Karpas-422 (cell line): ENCODE results near the gene DOCK7. TPM values are rescaled to one million over a fixed set of nuclear protein-coding genes. Genes with fewer than 3 reads are reported as not detected.

Experiments used
- DNase-seq: peaks from one replicate; pipeline ENCODE4 v3.0.0-alpha.2; 2015
- H2AFZ ChIP-seq: fragments of 200-600 bp; sonication (generic); 2 replicates; pipeline ENCODE4 v1.6.1; 2014; ENCODE audit warnings: antibody characterized with exemption, low read length, mixed read lengths
- H3K27ac ChIP-seq: fragments of 200-600 bp; sonication (generic); 2 replicates; pipeline ENCODE4 v1.5.1; 2014; ENCODE audit warnings: mild to moderate bottlenecking, low read length, moderate library complexity
- H3K27me3 ChIP-seq: fragments of 200-600 bp; sonication (generic); 2 replicates; pipeline ENCODE4 v1.6.1; 2014; ENCODE audit warnings: low read length, mixed read lengths
- H3K36me3 ChIP-seq: fragments of 200-600 bp; sonication (generic); 2 replicates; pipeline ENCODE4 v1.6.1; 2014; ENCODE audit warnings: low read length, mixed read lengths; ENCODE audit not compliant: insufficient read depth
- H3K4me1 ChIP-seq: fragments of 200-600 bp; sonication (generic); 2 replicates; pipeline ENCODE4 v1.6.1; 2014; ENCODE audit warnings: mild to moderate bottlenecking, low read length, mixed read lengths
- H3K4me2 ChIP-seq: fragments of 200-600 bp; sonication (generic); 2 replicates; pipeline ENCODE4 v1.6.1; 2014; ENCODE audit warnings: low read length, low read depth, mild to moderate bottlenecking; ENCODE audit not compliant: poor library complexity, severe bottlenecking
- H3K4me3 ChIP-seq: fragments of 200-600 bp; sonication (generic); 2 replicates; pipeline ENCODE4 v1.5.1; 2014; ENCODE audit warnings: mild to moderate bottlenecking, antibody characterized with exemption, low read length, mixed read lengths
- H3K79me2 ChIP-seq: fragments of 200-600 bp; sonication (generic); 2 replicates; pipeline ENCODE4 v1.6.1; 2014; ENCODE audit warnings: mild to moderate bottlenecking, low read length, mixed read lengths
- H3K9ac ChIP-seq: fragments of 200-600 bp; sonication (generic); 2 replicates; pipeline ENCODE4 v1.6.0; 2014; ENCODE audit warnings: low read length
- H3K9me2 ChIP-seq: fragments of 200-600 bp; sonication (generic), shearing (Covaris generic); replicated peaks from 2 replicates; pipeline ENCODE4 v1.6.0; 2014; ENCODE audit warnings: mild to moderate bottlenecking, low read length, moderate library complexity; ENCODE audit not compliant: insufficient read depth
- H3K9me3 ChIP-seq: fragments of 300-700, 200-600 bp; sonication (generic); 2 replicates; pipeline ENCODE4 v1.6.1; 2014; ENCODE audit warnings: low read length, mixed read lengths
- H4K20me1 ChIP-seq: fragments of 200-600 bp; sonication (generic); 2 replicates; pipeline ENCODE4 v1.6.1; 2014; ENCODE audit warnings: mild to moderate bottlenecking, antibody characterized with exemption, low read length, low read depth; ENCODE audit not compliant: insufficient read depth
- total RNA-seq: library from RNA; depleted of rRNA; stranded (reverse); fragments of >200 nt; shearing (Covaris generic); gene quantifications from 2 replicates; pipeline ENCODE4 v1.2.3, GENCODE V29; 2014; ENCODE audit warnings: low replicate concordance

Gene DOCK7
- total RNA-seq, 1 experiment from 2014 or later, result 0.11 TPM

- H3K9me2 ChIP-seq, result no peaks in the 10 kb centered on the region
These were observed 253.6 kb downstream of the DOCK7 start for GRCh38 chr1:62434618-62435001.

GRCh38 chr1:62433861-62434617 is 254.1 kb downstream of the DOCK7 start:
- Histone ChIP-seq H3K9me2 (no peaks in the 10 kb centered on the region), H3K79me2 (peaks cover 28% of the 10 kb centered on the region), H2AFZ (no peak overlapping the region), H4K20me1 (peaks cover 13% of the 10 kb centered on the region; the same call in 1 of the 2 replicates), H3K4me3 (no peak overlapping the region), H3K4me2 (no peak overlapping the region), H3K27me3 (no peaks in the 10 kb centered on the region), H3K9ac (no peak overlapping the region), H3K4me1 (peaks cover 27% of the 10 kb centered on the region), H3K36me3 (no peaks in the 10 kb centered on the region), H3K9me3 (no peaks in the 10 kb centered on the region), H3K27ac (no peak overlapping the region)
- DNase-seq, result no peak

More at GRCh38 chr1:62434618-62435001, 253.6 kb downstream of the DOCK7 start:
- peaks cover 32% of the 10 kb centered on the region for H3K4me1 ChIP-seq
- H3K36me3 ChIP-seq, result no peaks in the 10 kb centered on the region
- peaks cover 16% of the 10 kb centered on the region for H4K20me1 ChIP-seq
- no peak overlapping the region for H3K4me3 ChIP-seq
- no peak overlapping the region for H3K9ac ChIP-seq
- no peaks in the 10 kb centered on the region for H3K27me3 ChIP-seq
- no peaks in the 10 kb centered on the region for H3K9me3 ChIP-seq
- H3K4me2 ChIP-seq, result no peak overlapping the region
- peaks cover 34% of the 10 kb centered on the region for H3K79me2 ChIP-seq
- no peak for DNase-seq
- H3K27ac ChIP-seq, result no peak overlapping the region
- no peak overlapping the region for H2AFZ ChIP-seq

GRCh38 chr1:62429581-62429980 is 258.6 kb downstream of the DOCK7 start:
- no peaks in the 10 kb centered on the region for H3K36me3 ChIP-seq
- H3K9ac ChIP-seq, result no peak overlapping the region
- H3K9me2 ChIP-seq, result no peaks in the 10 kb centered on the region
- no peak overlapping the region for H3K4me3 ChIP-seq
- H3K4me2 ChIP-seq, result no peak overlapping the region
- no peaks in the 10 kb centered on the region for H3K9me3 ChIP-seq
- peaks cover 15% of the 10 kb centered on the region for H3K4me1 ChIP-seq
- H3K79me2 ChIP-seq, result no peaks in the 10 kb centered on the region
- H3K27ac ChIP-seq, result no peak overlapping the region
- H3K27me3 ChIP-seq, result no peaks in the 10 kb centered on the region
- no peak overlapping the region for H2AFZ ChIP-seq
- H4K20me1 ChIP-seq, result no peaks in the 10 kb centered on the region
- DNase-seq, result no peak

GRCh38 chr1:62428351-62428750 is 259.8 kb downstream of the DOCK7 start:
- Histone ChIP-seq H3K9me2 (no peaks in the 10 kb centered on the region), H3K9ac (no peak overlapping the region), H3K79me2 (no peaks in the 10 kb centered on the region), H3K9me3 (no peaks in the 10 kb centered on the region), H3K27me3 (no peaks in the 10 kb centered on the region), H4K20me1 (no peaks in the 10 kb centered on the region), H3K4me3 (no peak overlapping the region), H2AFZ (no peak overlapping the region), H3K27ac (no peak overlapping the region), H3K4me2 (no peak overlapping the region), H3K4me1 (peaks cover 15% of the 10 kb centered on the region), H3K36me3 (no peaks in the 10 kb centered on the region)
- no peak for DNase-seq

- Histone ChIP-seq H3K4me3 (no peak overlapping the region), H2AFZ (no peak overlapping the region), H3K36me3 (no peaks in the 10 kb centered on the region), H3K4me2 (no peak overlapping the region), H3K79me2 (no peaks in the 10 kb centered on the region), H4K20me1 (no peaks in the 10 kb centered on the region), H3K27ac (no peak overlapping the region), H3K9me3 (no peaks in the 10 kb centered on the region), H3K9ac (no peak overlapping the region), H3K27me3 (no peaks in the 10 kb centered on the region), H3K9me2 (no peaks in the 10 kb centered on the region), H3K4me1 (peaks cover 15% of the 10 kb centered on the region)
- no peak for DNase-seq
These were observed 261.4 kb downstream of the DOCK7 start for GRCh38 chr1:62426794-62427193.

- no peaks in the 10 kb centered on the region for H4K20me1 ChIP-seq
- H3K27me3 ChIP-seq, result no peaks in the 10 kb centered on the region
- H3K4me1 ChIP-seq, result peaks cover 9% of the 10 kb centered on the region
- H3K9me3 ChIP-seq, result no peaks in the 10 kb centered on the region
- no peak overlapping the region for H2AFZ ChIP-seq
- H3K36me3 ChIP-seq, result no peaks in the 10 kb centered on the region
- H3K9me2 ChIP-seq, result no peaks in the 10 kb centered on the region
- H3K4me2 ChIP-seq, result no peak overlapping the region
- H3K27ac ChIP-seq, result no peak overlapping the region
- no peak for DNase-seq
- no peaks in the 10 kb centered on the region for H3K79me2 ChIP-seq
- no peak overlapping the region for H3K4me3 ChIP-seq
- H3K9ac ChIP-seq, result no peak overlapping the region
These were observed 261.9 kb downstream of the DOCK7 start for GRCh38 chr1:62426237-62426636.

- Histone ChIP-seq H4K20me1 (no peaks in the 10 kb centered on the region), H3K4me1 (no peaks in the 10 kb centered on the region), H3K9ac (no peak overlapping the region), H3K4me2 (no peak overlapping the region), H2AFZ (no peak overlapping the region), H3K9me3 (no peaks in the 10 kb centered on the region), H3K27me3 (no peaks in the 10 kb centered on the region), H3K9me2 (no peaks in the 10 kb centered on the region), H3K4me3 (no peak overlapping the region), H3K27ac (no peak overlapping the region), H3K36me3 (no peaks in the 10 kb centered on the region), H3K79me2 (no peaks in the 10 kb centered on the region)
- no peak for DNase-seq
These were observed 263.1 kb downstream of the DOCK7 start for GRCh38 chr1:62425041-62425440.

GRCh38 chr1:62424411-62424810 is 263.8 kb downstream of the DOCK7 start:
- no peaks in the 10 kb centered on the region for H3K27me3 ChIP-seq
- H2AFZ ChIP-seq, result no peak overlapping the region
- H3K9ac ChIP-seq, result no peak overlapping the region
- H3K36me3 ChIP-seq, result no peaks in the 10 kb centered on the region
- H3K4me3 ChIP-seq, result no peak overlapping the region
- no peaks in the 10 kb centered on the region for H3K79me2 ChIP-seq
- no peaks in the 10 kb centered on the region for H3K9me2 ChIP-seq
- DNase-seq, result no peak
- H3K9me3 ChIP-seq, result no peaks in the 10 kb centered on the region
- H4K20me1 ChIP-seq, result no peaks in the 10 kb centered on the region
- no peak overlapping the region for H3K4me2 ChIP-seq
- no peaks in the 10 kb centered on the region for H3K4me1 ChIP-seq
- H3K27ac ChIP-seq, result no peak overlapping the region
